Frontal cortex (tissue), 4 donors: ENCODE data around the gene EHBP1. TPM values are rescaled to one million over a fixed set of nuclear protein-coding genes. Genes with fewer than 3 reads are reported as not detected.

Experiments
- DNase-seq, 2 donors: peaks; one replicate each; pipeline ENCODE4 v3.0.0; 2012; ENCODE audit warnings: low spot score in 2 of 2
- FAIRE-seq: peaks from 2 replicates; lab custom pipeline; 2012; peaks lifted over from hg19 to GRCh38; lab: Jason Lieb, UNC
- total RNA-seq: library from RNA; depleted of rRNA; stranded (reverse); fragments of >200 nt; gene quantifications from one replicate; pipeline ENCODE4 v1.2.3, GENCODE V29; 2014
- donor health status: control.
- donor health status: control.
- donor health status: control.

The EHBP1 gene
- total RNA-seq, 1 donor from 2014 or later = 127 TPM

DNA sequence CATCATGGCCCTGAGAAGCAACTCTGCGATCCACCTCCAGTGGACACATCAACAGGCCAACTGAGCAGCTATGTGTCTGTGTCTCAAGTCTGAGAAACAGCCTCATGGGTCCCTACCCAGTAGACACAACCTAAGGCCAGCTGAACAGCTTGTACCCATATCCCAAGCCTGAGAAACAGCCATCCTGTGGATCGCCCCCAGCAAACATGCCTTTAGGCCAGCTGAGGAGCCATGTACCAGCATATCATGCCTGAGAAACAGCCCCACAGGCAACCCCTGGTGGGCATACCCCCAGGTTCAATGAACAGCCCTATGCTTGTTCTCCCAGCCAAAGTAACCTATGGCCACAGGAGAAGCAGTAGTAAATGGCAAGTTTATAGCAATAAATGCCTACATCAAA, 218.4 kb downstream of the EHBP1 start:
- FAIRE-seq = no peak

DNA sequence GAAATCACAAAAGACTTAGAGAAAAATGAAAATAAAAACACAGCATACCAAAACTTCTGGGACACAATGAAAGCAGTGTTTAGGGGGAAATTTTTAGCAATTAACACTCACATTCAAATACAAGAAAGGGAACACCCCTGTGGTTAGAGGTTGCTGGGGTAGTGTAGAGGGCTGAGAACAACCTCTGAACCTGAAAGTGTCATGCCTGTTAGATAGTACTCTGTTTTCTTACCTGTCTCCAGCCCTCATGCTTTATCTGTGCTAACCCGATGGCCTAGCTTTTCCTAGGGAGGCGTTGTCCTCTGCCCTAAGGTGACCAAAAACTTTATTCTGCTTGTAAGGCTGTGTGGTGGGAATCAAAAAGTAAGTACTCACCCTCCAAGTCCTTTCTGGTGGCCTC, 222.5 kb downstream of the EHBP1 start:
- DNase-seq = no peak
- FAIRE-seq = no peak

More for the DNA sequence above, 218.4 kb downstream of the EHBP1 start:
- DNase-seq = no peak

DNA sequence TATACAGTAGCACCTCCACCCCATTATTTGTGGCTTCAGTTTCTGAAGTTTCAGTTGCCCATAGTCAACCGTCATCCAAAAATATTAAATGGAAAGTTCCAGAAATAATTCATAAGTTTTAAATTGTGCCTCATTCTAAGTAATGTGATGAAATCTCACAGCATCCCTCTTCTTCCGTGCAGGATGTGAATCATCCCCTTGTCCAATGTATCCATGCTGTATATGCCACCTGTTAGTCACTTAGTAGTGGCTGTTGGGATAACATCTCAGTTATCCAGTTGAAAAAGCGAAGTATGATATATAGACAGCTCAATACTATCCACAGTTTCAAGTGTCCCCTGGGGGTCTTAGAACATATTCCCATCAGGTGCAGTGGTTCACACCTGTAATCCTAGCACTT, 226.0 kb downstream of the EHBP1 start:
- DNase-seq = no peak
- FAIRE-seq = no peak

DNA sequence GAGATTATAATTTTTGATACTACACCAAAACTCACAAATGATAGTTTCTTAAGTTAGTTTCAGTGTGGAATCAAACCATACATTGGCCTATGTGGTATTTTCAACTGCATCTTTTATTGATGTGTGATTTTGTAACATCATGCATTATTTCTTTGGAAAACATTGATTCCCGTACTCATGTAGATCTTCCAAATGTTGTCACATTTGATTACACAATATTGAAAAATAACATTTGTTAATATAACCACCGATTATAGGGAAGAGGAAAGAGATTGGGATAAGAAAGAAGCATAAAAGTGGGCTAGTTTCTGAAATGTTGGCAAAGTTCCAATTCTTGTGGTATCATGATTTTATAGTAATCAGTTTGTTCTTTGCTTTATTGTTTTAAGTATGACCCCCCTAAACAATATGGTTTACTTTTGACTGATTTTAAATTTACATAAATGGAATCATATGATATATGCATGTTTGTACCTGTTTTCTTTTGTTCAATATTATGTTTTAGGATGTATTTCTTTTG, 227.9 kb downstream of the EHBP1 start:
- FAIRE-seq = no peak
- no peak for DNase-seq

DNA sequence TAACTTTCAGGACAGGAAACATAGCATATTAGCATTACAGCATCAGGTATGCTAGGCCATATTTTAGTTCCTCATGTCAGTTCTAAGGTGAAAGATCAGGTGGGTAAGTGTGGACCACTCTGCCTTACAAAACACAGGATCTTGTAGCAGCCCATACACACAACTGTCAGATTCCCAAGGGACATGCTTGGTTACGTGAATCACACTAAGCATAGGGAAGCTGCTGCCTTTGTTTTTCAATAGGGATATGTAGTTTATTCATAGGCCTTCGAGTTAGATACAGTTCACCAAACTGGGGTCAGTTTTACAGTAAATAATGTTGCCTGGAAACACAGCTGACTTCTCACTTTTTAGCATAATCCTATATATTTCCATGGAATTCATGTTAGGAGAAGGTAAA, 229.0 kb downstream of the EHBP1 start:
- DNase-seq (no peak), FAIRE-seq (no peak)

DNA sequence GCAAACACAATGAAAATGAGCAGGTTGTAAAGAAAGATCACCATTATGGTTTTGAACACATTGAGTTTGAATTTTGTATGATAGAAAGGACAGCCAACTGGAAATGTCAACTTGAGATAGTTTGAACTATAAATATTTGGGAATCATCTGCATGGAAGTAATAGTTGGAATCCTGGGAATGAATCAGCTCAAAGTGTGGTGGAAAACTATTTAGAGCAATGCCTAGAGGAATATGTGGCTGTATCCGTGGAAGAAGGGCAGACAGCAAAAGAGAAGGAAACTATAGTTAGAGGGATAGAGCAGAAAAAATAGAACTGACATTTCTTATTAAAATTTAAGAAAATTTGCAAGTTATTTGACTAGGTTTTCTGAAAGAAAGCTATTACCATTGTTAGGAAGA, 232.6 kb downstream of the EHBP1 start:
- no peak for FAIRE-seq
- DNase-seq = no peak

DNA sequence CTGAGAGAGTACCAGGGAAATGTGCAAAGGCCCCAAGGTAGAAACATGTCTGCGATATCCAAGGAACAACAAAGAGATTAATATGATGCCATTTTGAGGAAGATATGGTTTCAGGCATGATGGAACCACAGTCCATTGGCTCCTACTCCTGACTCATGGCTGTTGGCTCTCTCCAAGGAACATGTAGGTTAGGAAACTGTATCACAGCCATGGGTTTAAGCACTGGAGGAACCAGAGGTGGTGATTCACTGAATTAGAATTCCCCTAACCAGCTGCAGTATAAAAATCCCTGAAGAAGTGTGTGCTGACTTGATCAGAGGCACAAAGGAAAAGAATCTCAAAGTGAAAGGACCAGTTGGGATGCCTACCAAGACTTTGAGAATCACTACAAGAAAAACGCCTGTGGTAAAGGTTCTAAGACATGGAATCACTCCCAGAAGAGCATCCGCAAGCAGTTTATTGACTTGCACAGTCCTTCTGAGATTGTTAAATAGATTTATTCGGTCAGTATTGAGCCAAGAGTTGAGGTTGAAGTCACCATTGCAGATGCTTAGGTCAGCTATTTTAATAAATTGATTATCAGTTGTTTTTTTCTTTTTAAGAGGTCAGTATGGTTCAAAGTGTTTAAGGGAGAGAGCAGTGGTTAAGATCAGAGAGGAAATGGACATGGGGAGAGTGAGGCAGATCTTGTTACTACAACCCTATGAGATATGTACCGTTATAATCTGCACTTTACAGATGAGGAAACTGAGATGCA, 234.4 kb downstream of the EHBP1 start:
- no peak for FAIRE-seq
- DNase-seq = no peak

DNA sequence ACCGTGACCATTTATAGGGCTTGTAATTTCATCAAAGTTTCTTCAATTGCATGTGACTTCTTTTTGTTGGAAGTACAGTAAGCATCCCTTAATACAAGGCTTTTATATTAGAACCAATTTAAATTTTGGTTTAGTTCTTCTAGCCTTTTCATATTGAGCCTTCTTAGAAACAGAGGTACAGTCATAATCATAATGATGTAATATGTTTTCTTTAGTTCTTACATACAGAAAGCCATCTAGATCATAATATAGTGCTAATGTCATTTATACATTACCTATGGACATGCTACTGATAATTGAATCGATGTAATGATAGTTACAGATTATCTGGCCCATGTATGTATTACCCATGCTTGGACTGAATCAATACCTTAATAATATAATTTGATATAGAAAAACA, 235.2 kb downstream of the EHBP1 start:
- DNase-seq = no peak
- FAIRE-seq = no peak

DNA sequence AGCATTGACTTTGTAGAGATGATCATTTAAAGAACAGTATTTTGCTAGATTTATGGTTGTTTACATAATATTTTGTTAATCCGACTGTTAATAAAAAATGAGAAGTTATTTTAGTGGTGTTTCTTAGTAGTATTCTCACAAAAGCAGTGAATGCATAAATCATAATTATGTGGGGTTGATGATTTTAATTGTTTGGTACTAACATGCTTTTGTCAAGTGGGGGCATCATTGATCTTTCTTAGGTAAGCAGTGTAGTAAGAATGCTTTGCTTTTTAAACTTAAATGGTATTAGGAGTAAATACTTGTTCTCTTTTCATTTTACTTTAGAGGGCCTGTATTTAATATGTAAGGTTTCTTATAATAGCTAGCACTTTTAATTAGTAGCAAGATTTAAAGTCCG, 235.9 kb downstream of the EHBP1 start:
- FAIRE-seq = no peak

DNA sequence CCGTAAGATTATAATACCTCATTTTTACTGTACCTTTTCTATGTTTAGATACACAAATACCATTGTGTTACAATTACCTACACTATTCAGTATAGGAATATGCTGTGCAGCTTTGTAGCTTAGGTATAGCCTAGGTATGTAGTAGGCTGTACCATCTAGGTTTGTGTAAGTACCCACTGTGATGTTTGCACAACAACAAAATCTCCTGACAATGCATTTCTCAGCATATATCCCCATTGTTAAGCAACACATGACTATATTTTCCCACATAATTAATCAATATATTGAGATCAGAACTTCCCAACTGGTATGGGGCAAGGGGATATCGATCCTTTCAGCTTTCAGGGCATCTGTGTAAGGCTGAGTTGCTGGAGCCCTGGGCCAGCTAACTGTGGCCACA, 238.8 kb downstream of the EHBP1 start:
- FAIRE-seq (no peak), DNase-seq (no peak)

More for the DNA sequence above, 235.9 kb downstream of the EHBP1 start:
- DNase-seq = no peak

DNA sequence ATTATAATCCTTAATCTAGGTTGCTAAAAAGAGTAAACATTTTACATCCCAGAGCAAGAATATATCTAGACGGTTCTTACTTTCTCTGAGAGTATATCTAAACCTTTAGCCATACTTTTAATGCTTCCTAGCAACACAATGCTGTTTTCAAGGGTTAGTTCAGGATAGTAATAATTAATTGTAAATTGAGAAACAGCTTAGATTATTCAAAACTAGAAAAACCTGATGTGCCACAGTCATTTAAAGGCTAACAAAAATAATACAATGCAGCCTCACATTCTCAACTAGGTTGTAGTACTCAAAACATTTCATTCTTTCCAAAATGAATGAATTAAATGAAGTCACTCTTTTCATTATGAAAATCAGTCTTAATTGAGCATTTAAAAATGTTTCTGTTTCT, 241.9 kb downstream of the EHBP1 start:
- FAIRE-seq (no peak), DNase-seq (no peak)

DNA sequence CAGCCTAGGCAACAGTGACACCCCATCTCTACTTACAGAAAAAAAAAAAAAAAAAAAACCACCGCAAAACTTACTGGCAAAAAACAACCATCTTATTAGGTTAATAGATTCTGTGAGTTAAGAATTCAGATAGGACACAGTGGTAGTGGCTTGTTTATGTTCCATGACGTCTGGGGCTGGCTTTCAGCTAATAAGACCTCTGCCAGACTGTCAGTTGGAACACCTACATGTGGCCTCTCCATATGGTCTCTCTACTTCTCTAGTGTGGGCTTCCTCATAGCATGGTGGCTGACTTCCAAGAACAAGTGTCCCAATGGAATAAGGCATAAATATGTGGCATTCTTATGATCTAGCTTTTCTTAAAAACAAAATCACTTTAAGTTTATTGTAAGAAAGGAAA, 251.1 kb downstream of the EHBP1 start:
- FAIRE-seq = no peak
- DNase-seq = no peak

DNA sequence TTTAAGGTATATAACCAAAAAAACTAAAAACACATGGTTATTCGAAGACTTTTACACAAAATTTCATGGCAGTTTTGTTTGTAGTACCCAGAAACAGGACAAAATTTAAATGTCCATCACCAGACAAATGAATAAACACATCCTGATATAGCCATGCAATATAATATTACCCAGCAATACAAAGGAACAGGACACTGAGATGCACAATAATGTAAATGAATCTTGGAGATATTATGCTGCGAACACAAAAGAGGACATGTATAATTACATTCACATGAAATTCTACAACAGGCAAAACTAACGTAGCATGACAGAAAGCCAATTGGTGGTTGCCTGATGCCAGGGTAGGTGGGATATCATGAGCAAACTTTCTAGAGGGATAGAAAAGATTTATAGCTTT, 252.7 kb downstream of the EHBP1 start:
- FAIRE-seq = no peak
- DNase-seq = no peak

DNA sequence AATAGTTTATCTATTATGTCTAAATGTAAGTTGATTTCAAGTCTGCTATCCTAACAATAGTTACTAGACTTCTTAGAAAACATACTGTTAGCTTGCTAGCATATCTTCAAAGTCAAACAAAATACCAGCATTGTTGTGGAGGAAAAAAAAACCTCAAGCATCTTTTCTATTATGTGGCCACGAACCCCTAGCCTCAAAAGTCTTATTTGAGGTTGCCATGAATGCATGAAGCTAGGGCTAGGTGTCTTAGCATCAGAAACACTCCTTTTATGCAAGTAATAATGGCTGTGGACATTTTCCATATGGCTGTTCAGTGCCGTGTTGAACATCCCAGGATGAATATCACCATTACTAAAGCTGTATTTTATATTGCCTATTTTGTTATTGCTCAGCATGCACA, 258.5 kb downstream of the EHBP1 start:
- FAIRE-seq (no peak), DNase-seq (no peak)

DNA sequence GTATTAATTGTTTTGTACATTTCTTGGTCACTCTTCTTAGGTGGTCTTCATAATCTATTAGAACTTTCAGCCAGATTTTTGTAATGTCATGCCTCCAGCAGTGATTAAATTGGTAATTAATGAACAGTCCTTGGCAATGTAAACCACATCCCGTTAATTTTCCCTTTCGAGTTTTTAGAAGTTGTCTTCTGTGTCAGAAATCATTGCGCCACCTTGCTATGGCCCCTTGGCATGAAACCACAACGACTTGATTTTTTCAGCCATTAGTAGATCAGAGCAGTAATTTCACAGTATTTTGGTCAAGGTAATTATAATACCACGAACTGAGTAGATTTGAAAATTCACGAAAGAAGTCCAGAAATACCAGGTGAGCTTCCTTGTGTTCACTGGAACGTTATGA, 259.2 kb downstream of the EHBP1 start:
- FAIRE-seq = no peak
- no peak for DNase-seq

DNA sequence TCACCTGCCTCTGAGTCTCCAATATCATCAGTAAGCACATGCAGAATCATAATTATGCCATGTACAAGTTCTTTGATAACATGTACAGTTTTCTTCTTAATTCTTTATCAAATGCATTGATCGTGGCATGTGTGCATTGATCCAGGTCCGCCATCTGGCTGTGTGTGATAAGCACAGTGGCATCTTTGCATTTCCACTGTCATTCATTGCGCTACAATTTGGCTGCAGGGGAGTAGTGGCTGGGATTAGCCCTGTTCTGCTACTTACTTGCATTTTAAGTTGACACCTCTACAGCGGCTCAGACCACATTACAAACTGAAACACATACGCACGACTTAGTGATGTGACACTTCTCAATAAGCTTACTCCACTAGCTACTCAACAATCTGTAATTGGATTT, 261.5 kb downstream of the EHBP1 start:
- DNase-seq (no peak), FAIRE-seq (no peak)

DNA sequence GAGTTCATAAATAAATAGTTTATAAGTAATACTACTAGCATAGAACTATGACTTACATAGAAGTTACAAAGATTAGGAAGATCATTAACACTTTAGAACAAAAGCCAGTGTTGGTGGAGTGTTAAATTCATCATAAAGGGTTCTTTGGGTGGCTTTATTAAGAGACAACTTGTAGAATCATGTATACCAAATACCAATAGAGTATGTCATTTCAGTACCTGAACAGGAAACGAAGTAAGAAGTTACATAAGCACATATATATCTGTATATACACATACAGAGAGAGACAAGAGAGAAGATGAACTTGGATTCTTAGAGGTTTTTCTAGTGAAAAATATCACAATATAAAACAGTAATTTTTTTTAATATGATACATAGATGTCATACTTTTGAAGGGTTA, 262.7 kb downstream of the EHBP1 start:
- no peak for DNase-seq
- no peak for FAIRE-seq

DNA sequence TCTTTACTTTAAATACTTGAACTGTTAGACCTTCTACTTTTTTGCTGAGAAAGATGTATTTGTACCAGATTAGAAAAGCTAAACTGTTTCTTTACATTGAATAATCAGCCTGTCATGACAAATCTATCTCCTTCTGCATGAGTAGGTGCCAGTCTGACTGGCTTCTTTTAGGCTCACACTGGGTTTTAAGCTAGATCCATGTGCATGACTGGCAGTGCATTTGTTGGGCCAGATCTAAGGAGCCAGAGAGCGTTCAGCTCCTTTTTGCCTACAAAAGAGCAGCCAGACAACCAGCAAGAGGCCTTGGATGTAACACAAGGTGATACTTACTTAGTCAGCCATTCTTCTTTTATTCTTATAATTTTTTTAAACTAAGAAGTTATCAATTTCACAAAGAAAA, 263.2 kb downstream of the EHBP1 start:
- DNase-seq = no peak
- no peak for FAIRE-seq

DNA sequence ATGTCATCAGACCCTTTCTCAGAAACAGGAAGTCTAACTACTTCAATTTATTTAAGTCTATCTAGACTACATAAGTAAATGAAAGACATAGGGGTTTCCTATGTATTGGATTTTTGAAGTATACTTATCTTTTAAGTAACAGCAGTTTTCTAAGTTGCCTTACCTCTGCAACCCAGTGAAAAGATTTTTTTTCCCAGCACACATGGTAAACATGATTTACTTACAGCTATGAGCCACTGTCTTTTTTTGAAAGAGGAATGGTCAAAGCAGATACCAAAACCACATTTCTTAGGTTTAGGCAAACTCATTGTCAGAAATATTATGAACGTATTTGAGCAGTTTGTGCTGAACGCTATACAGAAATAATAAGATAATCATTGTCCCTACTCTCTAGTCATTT, 266.4 kb downstream of the EHBP1 start:
- FAIRE-seq (no peak), DNase-seq (no peak)

DNA sequence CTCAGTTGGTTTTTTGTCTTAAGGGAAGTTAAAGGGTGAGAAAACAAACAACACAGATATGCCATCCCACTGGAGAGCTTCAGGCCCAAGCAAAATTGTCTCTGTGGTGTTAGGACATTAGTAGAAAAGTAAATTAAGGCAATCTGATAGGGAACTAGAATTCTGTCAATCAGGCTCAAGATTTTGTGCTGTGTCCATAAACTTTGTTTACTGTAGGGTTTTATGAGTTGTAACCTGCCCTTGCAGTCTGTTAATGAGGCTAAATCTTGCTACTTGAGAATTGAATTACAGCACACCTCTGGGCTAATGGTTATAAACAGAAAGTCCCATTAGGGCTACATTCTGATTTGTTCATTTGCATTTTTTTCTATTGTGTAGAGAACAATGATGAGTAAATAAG, 267.1 kb downstream of the EHBP1 start:
- DNase-seq (no peak), FAIRE-seq (no peak)

DNA sequence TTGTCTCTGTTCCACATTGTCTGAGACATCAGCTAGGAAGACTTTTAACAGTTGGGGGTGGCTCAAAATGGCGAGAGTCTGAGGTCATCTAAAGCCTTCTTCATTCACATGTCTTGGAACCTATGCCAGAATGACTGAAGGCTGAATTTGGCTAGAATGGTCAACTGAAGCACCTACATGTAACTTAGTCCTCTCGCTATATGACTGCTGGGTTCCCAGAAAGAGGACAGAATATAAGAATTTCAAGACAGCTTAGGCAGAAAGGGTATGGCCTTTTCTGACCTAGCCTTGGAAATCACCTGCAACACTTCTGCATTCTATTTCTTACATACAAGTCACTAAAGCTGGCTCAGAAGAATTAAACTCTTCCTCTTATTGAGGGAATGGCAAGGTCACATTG, 269.5 kb downstream of the EHBP1 start:
- no peak for DNase-seq
- no peak for FAIRE-seq

DNA sequence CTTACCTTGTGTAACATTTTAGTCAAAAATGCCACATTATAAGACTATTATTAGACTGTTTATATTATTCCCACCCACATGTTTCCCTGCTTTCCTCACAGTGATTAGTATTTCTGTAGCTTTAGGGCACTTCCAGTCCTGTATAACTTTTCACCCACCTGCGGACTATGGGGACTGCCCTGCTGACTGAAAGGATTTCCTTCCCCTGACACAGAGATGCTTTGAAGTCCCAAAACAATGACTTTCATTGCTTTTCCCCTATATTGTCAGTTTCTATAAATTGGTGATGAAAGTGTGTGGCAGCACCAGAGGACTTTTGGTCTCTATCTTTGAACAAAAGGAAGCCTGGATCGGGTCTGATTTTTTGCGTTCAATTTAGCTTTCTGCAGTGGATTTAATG, 286.1 kb downstream of the EHBP1 start:
- FAIRE-seq = no peak
- no peak for DNase-seq
